ENCODE results near the gene PPP2R2C. TPM values are rescaled to one million over a fixed set of nuclear protein-coding genes. Genes with fewer than 3 reads are reported as not detected.

Gene PPP2R2C
- total and polyA plus RNA-seq, 9 of the 15 experiments (the other 6 are each of a cell fraction or from before 2014, with no cell fraction given), result 0.04 to 0.06 TPM; not detected in 7

DNA sequence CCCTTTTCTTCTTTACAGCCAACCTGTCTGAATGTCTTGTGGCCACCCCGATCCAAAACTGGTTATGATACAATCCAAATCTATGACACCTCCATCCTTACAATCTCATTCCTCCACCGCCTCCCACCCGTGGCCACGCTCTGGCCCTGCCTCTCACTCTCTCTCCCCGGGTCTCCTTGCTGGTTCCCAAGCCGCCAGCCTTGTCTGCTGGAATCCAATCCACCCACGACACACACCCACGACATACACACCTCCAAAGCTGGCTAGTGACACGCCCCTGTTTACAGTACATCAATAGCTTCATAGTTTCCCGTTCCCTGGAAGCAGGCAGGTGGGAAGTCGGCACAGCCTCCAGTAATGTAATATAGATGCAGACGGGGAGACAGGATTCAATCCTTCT, 103.8 kb downstream of the PPP2R2C start (continued):
- no peak for TF ChIP-seq SRSF3 (IDR thresholded peaks at IDR 0.05; ENCODE audit: insufficient read depth, low read length)

DNA sequence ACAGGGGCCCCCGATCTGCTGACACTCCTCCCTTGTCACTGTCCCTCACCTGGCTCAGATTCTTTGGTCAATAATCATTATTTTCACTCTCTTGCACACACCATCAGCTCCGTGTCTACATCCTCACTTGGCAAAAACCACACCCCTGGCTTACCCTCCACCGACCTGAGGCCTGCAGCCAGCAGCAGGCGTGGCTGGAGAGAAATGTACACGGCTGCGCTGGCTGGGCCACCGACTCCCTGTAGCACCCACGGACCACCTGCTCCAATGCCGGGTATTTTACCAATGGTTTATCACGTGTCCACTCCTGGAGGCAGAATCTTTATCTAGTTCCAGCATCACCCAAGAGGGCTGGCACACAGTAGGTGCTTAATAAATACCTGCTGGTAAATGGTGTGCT, 104.3 kb downstream of the PPP2R2C start:
- Histone ChIP-seq H3K4me3 (no peak overlapping the region), H3K27ac (ENCODE audit: extremely low read depth, low read depth, low read length) (no peak overlapping the region), H3K9me3 (replicated peaks; ENCODE audit: control insufficient read depth, insufficient read depth, low read depth, low read length) (no peaks in the 10 kb centered on the region; the same call in 1 of the 2 replicates), H3K4me2 (ENCODE audit: insufficient read depth, low read length) (no peak overlapping the region), H3K36me3 (ENCODE audit: control insufficient read depth, insufficient read depth, low read length) (no peaks in the 10 kb centered on the region), H3K4me1 (replicated peaks in 1 of 2; ENCODE audit: control insufficient read depth in 2 of 2, insufficient read depth in 2 of 2, low read length in 2 of 2) (no peaks in the 10 kb centered on the region; a peak in 1 of 5 replicates), H2AFZ (ENCODE audit: low read depth, low read length) (no peak overlapping the region), H3K27me3 (ENCODE audit: control insufficient read depth in 2 of 2, insufficient read depth in 2 of 2, low read length in 2 of 2) (peaks cover 16 to 74% of the 10 kb centered on the region in 2 experiments; a peak in 4 of 5 replicates), H4K20me1 (replicated peaks; ENCODE audit: control insufficient read depth, insufficient read depth, low read length) (peaks cover 6% of the 10 kb centered on the region), H3K79me2 (ENCODE audit: control insufficient read depth, insufficient read depth, low read length) (no peaks in the 10 kb centered on the region), H3K9ac (ENCODE audit: insufficient read depth in 1 of 2, low read depth in 2 of 2, low read length in 2 of 2) (no peak overlapping the region), H3K9me1 (ENCODE audit: control insufficient read depth, insufficient read depth, low read length) (peaks cover 5% of the 10 kb centered on the region)
- FAIRE-seq, result no peak
- WGBS (ENCODE audit: insufficient coverage, low coverage, missing lambda C conversion rate), result under 1% methylated on average over 10 of the region's 10 CpGs
- BruUV-seq (replicated peaks), result no TSS peak
- no peak for ATAC-seq
- intact Hi-C loops (cut with micrococcal nuclease) (no loop called here), in situ Hi-C loops (cut with MboI) (no loop called here)
- CTCF ChIA-PET (ENCODE audit: low intra/inter-chr PET ratio), result no interaction called here
- TF ChIP-seq ZNF316 (IDR thresholded peaks at IDR 0.05) (no peak), RFX1 (IDR thresholded peaks at IDR 0.05) (no peak), L3MBTL2 (IDR thresholded peaks at IDR 0.05) (no peak), ELF4 (CRISPR knock-in tag; IDR thresholded peaks at IDR 0.05) (no peak), ZNF431 (CRISPR knock-in tag; IDR thresholded peaks at IDR 0.05) (no peak)
- TF ChIP-seq, protein P1, sequence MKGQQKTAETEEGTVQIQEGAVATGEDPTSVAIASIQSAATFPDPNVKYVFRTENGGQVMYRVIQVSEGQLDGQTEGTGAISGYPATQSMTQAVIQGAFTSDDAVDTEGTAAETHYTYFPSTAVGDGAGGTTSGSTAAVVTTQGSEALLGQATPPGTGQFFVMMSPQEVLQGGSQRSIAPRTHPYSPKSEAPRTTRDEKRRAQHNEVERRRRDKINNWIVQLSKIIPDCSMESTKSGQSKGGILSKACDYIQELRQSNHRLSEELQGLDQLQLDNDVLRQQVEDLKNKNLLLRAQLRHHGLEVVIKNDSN (CRISPR knock-in tag; IDR thresholded peaks at IDR 0.05), result no peak
- DNase-seq (ENCODE audit: extremely low read depth in 1 of 4, low spot score in 3 of 4), result no peak
- POLR2A ChIA-PET, result interaction anchor here (0.8 kb wide), 1 partner anchor 12 kb away, joined by 3 read pairs; no protein-coding TSS in a partner anchor
